ENCODE results near the gene BTBD2.

BTBD2 gene

DNA sequence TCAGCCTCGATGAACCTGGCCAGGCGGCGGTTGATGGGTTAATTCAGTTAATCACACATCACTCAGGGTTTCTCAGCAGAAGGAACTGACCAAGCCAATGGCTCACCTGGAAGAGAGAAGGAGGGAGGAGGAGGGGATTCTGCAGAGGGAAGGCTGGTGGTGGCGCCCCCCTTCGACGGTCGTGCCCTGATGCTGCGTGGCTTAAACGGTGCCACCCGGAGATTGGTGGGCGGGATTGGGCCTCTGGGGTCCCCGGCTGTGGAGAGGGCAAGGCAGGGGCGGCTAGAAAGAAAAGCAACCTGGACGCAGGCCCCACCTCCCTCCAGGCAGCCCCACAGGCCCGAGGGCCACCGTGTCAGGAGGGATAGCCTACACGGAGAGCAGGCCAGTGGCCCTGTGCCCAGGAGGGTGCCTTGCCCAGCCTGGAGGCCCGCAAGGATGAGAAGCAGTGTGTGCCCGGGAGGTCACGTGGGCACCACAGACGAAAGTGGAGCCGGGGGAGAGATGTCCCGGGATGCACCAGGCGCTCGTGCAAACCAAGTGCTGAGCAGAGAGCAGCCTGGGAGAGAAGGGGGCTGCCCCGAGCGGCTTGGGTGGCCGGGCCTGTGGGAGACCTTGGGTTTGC is 58.5 kb downstream of the BTBD2 start:
- no peak for DNase-seq

DNA sequence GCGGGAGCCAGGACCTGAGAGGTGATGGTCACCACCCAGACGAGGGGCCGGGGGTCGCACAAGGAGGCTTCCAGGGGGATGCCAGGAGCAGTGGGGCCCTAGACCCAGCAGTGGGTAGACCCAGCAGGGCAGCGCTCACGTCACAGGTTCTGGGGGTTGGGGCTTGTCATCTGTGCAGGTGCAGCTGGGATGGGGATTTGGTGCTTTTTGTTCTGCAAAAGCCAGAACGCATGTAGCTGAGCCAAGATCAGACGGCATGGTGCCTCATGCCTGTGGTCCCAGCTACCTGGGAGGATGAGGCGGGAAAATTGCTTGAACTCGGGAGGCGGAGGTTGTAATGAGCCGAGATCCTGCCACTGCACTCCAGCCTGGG is 59.4 kb downstream of the BTBD2 start:
- DNase-seq, result no peak

DNA sequence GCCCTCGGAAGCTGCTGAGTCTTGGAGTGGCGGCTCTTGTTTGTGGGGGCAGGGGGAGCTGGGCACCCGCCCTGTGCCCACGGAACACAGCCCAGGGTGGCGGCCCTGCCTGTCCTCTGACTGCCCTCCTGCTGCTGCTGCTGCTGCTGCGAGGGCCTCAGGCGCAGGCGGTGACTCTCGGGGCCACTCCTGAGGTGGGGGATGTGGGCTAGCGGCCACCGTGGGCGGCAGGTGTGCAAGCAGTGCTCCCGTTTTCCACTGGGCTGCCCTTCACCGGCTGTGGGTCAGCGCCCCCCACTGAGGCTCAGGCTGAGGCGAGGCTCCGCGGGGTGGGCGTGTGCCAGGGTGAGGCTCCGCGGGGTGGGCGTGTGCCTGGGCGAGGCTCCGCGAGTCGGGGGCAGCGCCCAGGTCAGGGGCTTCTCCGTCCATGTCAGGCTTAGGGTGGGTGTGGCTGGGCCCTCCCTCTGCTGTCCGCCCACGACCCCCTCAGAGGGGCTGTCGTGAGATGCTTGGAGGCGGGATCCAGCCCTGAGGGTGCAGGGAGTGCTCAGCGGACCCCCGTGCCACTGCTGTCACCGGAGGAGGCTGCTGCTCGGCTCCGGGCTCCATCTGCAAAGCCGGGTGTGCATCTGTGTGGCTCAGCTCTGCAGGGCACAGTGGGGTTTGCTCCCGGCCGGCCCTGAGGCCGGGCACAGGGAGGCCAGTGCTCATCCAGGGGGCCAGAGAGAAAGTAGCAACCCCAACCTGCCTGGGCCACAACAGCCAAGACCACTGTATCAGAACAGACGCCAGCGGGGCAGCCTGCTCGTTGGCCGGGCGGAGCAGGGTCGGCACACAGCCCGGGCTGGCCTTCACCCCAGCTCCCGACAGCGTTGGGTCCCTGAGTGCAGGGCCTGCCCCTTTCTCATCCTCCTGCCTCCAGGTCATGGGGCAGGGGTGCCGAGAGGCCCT is 60.1 kb downstream of the BTBD2 start:
- DNase-seq, result no peak

DNA sequence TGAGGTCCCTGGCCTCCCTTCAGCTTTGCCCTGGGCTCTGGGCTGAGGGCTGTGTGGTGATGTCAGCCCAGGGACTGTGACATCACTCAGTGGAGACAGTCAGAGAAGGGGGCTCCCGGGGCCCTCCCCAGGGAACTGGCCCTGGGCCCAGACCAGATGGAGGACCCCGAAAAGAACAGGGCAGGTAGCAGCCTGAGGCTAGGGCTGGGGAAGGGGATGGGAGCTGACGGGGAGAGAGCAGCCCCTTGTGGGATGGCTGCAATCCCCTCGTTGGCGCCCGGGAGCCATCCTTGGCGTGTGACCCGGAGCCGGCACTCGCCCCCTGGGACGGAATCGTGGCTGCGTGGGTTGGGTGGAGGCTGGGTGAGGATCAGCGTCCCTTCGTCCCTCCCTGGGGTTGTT is 61.0 kb downstream of the BTBD2 start:
- DNase-seq, result no peak

DNA sequence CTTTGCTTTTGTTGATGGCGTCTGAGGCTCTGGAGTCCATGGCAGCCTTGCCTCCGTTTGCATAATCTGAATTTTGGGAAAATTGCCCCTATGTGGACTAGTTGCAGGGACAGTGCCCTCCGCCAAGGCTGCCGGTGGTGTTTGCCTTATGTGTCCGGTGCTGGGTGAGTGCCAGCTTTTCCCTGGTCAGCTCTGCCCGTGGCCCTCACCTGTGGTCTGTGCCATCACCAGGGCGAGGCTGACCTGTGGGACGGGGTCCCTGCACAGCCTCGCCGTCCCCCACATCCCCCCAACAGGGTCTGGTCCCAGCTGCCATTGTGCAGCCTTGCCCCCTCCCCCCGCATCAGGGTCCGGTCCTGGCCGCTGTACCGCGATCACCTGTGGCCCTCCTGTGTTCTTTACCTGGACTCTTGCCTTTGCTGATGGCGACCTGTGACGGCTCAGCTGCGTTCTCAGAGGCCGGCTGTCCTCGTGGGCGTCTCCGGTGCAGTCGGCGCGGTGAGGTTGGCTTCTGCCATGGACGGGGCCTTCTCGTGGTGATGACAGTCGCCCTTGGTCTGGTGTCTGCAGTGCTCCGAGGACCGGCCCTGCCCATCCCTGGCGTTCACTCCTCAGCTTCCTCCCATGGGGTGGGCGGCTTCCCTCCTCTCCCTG is 61.9 kb downstream of the BTBD2 start:
- DNase-seq, result no peak

DNA sequence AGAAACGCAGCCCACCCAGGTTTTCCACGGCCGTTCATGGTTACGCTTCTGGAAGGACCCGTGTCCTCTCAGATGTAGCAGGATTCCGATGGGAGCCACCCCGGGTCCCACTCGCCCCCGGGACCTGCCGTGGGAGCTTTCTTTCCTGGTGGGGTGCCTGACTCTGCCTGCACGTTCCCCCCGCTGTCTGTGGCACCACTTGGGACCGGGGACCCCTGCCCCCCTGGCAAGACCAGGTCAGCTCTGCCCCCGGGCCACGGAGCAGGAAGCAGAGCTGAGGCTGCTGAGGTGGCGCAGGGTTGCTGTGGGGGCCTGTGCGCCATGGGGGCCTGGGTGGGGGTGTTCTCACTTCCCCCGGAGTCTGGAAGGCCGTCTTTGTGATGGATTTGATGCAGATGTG is 62.5 kb downstream of the BTBD2 start:
- no peak for DNase-seq

DNA sequence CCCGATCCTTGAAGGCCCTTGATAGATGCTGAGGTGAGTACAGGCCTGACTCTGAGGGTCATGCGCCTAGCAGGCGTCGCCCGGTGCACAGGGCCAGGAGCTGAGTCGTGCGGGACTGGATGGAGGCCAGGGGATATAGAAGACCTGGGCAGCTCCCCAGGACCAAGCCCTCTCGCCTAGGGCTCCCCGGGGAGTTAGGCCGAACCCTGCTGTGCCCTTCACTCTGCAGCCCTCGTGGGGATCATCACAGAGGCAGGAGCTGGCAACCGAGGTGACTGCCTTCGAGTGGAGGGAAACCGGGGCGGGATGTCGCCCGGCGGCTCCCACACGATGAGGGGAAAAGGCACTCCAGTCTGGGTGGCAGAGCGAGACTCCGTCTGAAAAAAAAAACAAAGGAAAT is 62.9 kb downstream of the BTBD2 start:
- DNase-seq, result no peak

DNA sequence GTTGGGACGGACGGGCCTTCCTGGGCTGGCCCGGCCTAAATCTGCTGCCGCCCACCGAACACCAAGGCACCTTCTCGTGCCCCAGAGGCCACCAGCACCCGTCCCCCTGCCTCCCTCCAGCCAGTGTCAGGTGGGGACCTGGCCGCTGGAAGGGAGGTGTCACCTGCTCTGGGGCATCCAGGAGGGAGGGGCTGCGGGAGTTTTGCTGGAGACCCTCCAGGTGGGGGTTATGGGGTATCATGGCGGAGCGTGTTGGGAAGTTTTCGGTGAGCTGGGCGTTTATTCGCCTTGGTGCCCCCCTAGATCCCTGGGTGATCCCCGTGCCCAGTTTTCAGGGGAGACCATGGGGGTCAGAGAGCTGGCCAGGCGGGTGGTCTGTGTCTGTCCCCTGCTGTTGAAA is 64.9 kb downstream of the BTBD2 start:
- DNase-seq, result no peak

DNA sequence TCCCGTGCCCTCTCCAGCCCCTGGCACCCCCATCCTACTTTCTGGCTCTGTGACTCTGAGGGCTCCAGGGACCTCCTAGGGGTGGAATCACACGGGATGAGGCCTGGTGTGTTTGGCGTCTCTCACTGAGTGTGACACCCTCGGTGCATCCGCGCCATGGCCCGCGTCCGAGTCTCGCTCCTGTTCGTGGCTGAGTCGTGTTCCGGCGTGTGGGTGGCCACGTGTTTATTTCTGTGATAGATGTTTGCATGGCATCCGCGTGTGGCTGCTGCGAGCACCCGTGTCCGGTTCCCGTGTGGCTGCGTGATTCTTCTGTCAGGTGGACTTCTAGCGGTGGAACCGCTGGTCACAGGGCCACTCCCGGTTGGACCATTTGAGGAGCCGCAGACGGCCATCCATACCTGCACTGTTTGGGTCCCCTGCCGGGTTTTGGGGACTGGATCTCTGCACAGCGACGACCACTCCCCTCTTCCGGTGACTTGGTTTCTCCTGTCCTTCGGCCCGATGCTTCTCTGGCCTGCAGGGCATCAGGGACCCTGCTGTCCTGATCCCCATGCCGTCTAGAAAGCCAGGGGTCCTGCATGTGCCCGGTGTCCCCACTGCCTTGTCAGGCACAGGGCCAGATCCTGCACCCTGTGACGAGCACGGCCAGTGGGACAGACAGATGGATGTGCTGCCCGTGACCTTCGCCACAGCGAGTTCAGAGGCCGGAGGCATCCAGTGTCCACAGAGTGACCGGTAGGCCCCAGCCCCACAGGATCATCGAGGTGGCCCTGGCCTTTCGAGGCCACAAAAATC is 66.0 kb downstream of the BTBD2 start:
- DNase-seq, result no peak

DNA sequence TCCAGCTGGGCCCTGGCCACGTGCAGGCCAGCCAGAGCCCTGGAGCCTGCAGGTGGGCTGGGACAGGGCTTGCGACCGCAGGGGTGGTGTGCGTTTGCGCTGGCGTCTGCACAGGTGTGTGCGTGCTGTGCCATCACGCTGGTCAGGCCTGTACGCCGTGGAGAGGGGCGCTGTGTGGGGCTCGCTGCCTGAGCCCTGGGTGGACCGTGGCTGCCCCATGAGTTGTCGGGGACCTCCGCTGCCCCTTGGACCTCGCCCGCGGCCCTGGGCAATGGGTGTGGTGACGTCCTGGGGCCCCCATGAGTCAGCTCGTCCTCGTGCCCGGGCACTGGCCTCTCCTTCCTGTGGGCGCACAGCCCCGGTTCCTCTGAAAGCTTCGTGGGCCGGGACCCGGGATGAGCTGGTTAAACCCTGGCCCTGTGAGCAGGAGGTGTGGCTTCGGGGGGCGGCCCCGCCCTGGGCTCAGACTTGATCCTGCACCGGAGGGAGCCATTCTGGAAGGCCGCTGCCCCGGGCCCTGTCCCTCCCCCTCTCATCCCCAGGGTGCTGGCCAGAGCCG is 67.8 kb downstream of the BTBD2 start:
- DNase-seq, result no peak

DNA sequence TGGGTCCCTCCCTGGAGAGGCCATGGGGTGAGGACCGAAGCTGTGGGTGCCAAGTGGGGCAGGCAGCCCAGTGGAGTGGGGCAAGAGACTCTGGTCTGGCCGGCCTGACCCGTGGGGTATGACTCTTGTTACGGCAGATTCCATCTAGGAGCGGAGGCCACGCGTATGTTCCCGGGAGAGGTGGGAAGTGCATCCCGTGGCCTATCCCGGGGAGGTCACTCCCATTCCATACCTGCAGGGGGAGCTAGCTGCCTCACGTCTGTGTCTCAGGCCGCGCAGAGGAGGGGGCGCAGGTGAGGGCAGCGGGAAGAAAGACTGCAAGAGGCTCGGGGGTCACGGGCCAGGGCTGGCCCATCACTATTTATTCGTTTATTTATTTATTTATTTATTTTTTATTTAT is 69.6 kb downstream of the BTBD2 start:
- peak; percentile 29 for DNase-seq

DNA sequence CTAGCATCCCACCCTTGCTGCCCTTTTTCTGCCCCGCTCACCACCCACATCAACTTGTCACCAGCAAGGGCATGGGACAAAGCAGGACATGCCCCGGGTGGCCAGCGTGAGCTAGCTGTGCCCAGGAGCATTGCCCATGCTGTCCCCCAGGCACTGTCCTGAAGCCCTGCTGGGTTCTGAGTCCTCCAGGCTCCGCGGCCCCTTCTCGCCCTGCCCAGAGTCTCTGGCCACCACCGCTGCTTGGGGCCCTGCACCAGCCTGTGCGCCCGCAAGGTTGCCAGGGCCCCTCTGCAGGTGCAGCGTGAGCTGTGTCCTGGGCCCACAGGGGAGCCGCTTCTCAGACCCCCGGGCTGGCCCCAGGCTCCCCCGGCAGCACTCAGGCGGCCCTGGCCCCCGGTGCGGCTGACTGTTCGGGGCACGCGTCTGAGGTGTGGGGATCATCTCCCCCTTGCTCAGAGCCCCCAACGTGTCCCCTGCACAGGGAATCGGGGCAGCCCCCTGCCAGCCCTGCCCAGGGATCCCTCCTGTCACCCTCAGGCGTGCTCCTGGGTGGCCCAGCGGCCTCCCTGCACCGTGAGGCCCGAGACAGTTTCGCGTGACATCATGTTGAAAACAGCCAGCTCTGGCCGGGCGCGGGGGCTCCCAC is 70.5 kb downstream of the BTBD2 start:
- DNase-seq, result no peak

DNA sequence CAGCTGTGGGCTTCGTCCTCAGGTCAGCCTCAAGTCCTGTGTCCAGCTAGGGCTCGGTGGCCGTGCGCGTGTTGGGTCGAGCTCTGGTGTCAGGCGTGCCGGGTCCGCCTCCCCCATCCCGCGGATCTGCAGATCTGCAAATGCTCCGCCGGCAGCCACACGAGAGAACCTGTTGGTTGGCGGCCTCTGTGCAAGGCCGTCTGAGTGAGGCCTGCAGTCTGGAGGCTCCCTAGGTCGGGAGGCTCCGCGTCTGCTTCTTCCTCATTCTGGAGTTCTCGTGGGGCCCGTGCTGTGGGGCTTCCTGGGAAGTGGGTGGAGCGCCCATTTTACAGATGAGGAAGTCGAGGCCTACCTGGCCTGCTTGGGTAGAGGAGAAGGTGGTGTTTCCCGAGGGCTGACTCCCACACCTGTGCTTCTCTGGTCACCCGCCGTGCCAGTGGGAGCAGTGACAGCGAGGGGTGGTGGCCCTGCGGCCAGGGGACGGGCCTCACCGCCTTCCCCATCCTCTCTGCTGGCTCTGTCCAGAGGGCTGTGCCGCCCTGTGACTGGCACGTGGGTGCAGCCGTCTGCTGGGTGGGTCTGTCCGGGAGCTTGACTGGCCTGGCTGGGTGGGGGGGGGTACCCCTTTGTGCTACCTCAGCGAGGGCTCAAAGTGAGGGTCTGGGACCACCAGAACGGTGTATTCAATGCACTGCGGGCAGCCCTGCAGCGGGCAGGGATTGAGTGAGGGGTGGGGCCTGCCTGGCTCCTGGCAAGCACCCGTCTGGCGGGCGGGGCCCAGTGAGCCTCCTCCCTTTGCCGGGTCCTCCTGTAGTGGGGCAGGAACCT is 71.2 kb downstream of the BTBD2 start:
- DNase-seq, result no peak

DNA sequence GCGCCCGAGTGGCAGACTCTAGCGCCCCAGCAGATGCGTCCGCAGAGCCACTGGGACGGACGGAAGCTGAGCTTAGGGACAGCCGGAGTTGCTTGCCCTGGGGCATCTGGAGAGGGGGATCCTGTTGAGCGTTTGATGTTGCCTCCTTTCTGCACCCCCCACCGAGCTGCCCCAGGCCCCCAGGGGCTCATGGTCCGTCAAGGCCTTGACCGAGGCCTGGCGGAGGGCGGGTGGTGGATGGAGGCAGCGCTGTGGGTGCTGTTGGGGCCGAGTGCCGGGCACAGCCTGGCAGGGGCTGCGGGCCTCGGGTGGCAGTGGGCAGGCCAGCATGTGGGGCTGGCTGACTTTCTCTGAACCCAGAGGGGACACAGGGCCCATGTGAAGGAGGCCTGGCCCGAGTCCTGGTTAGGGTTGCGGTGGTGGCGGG is 71.8 kb downstream of the BTBD2 start:
- DNase-seq, result no peak

DNA sequence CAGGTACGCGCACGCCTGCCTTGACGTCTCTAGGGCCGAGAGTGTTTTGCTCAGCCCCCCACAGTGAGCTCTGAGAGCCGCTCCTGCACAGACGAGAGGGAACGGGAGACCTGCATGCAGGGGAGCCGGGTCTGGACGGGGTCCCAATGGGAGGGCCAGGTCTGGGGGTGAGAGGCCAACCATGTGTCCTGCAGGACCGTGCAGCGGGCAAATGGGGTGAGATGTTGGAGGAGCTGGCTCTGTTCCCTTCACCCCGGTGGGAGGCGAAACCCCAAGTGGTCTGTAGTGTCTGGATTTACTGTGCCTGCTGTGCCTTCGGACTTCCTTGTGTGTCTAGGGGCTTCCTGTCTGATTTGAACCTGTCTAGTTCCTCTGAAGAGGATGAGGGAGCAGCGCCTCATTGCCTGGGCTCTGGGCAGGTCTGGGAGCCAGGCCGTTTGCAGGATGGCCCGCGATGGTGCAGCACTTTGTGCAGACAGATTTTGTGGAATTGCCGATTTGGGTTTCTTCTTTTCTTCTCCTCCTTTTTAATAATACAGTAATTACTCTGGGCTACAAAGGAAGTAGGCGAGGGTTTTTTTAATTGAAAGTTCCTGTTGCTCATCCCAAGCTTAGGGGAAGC is 72.5 kb downstream of the BTBD2 start:
- no peak for DNase-seq

DNA sequence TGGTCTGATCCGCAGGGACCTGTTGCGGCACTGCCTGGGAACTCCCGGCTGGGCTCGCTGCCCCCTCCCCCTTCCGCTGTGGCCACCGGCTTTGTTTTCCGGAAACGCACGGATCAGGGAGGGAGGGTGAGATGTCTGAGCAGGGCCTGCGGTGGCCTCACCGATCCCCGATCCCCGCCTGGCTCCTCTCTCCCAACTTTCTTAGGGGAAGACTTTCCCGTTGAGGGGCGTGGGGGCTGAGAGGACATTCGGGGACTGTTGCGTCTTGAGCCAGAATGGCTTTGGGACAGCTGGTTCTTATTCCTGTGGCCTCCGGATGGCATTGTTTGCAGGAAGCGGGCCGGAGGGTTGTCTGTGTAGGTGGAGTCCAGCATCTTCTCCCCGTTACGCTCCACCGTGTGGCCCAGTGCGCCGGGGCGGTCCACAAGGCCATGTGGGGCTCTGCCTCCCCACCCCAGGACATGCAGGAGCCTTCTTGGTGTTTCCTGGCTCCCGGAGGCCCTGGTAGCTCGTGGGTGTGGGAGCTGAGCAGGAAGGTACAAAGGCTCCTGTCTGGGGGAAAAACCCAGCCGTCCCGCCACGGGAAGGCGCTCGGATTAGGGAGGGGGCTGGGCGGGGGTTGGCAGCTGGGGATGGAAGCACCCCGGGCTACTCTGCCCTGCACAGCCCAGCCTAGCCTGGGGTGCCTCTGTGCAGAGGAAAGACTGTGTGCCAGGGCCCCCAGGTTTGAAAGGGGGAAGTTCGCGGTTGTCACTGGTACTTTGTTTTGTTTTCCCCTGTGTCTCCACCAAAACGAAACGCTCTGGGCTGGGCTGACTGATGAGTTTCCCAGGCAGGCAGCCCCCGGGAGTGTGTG is 73.2 kb downstream of the BTBD2 start:
- peak; percentile 65 for DNase-seq

DNA sequence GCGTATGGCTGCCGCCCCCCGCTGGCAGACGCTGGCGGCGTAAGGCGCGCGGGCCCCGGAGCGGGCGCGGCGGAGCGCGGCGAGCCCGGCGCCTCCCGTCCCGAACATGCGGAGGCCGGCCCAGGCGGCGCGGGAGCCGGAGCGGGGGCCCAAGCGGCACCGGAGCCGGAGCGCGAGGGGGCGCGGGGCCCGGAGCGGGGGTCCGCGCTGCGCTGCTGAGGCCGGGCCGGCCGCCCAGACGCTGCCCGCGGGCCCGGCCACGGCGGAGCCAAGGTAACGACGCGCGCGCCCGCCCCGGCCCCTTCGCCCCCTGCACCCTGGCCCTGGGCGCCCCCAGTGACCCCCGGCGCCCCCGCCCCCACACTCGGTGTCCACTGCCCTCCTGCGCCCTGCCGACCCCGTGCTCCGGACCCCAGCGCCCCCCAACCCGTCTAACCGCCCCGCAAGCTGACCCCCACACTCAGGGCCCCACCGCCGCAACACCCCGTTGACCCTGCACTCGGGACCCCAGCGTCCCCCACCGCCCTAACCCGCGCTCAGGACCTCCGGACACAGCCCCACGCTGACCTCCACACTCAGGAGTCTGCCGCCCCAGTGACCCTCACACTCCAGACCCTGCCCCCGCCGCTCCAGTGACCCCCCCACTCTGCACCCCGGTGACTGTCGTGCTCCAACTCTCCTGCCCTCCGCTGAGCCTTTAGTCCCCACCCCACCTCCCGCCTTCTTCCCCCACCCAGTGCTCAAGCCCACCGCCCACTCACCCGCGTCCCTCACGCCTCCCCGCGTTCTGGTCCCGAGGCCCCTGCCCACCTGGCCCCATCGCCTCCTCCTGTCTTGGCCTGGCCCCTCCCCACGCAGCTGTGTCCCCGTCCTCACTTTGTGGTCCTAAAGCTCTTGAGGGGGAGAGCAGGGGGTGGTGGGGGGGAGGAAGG is 74.1 kb downstream of the BTBD2 start, which contains the start of gene CSNK1G2:
CSNK1G2 (plus strand) TSS at position 27 of the 932 bp plus-strand sequence. CDS start 28,601 bp downstream, outside the sequence.
- no peak for DNase-seq

DNA sequence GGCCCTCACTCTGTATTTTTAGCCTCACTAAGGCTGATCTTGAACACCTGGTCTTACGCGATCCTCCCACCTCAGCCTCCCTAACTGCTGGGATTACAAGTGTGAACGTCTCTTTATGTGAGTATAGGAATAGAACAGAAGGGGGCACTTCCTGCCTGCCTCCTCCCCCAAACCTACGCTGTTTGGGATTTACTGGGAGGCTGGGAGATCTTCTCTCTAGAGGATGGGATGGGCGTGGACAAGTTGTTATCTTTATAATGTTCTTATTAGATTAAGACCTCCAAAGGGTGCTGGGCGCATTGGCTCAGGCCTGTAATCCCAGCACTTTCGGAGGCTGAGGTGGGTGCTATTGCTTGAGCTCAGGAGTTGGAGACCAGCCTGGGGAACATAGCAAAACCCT is 77.4 kb downstream of the BTBD2 start:
- DNase-seq, result no peak

All from stimulated activated CD4-positive, alpha-beta T cell treated with anti-CD3 and anti-CD28 coated beads, Interleukin-1b, Interleukin-23, amount 100 ng/mL, for 48 hours (primary cell).